ENCODE measurements around the gene TBC1D22A. TPM values are rescaled to one million over a fixed set of nuclear protein-coding genes. Genes with fewer than 3 reads are reported as not detected.
"Not testable (repeated sequence)": the region's sequence is repeated elsewhere in the genome, so short reads cannot be mapped to it uniquely, and the experiment has no call there.

The TBC1D22A gene
- polyA plus RNA-seq, 2 donors, result 15.1 to 17.4 TPM

GRCh38 chr22:47048123-47049077 lies 285.9 kb downstream of the TBC1D22A start:
- Histone ChIP-seq H3K9me3 (ENCODE audit: control insufficient read depth in 2 of 2, insufficient read depth in 1 of 2, low read depth in 1 of 2, low read length in 1 of 2) (no peaks in the 10 kb centered on the region), H3K4me3 (ENCODE audit: low read depth in 1 of 2, low read length in 2 of 2) (no peak overlapping the region), H3K36me3 (ENCODE audit: control insufficient read depth in 2 of 2, insufficient read depth in 2 of 2, low read length in 1 of 2) (no peaks in the 10 kb centered on the region), H3K27ac (ENCODE audit: low read depth in 2 of 2, low read length in 1 of 2) (no peak overlapping the region), H3K27me3 (ENCODE audit: control insufficient read depth in 1 of 2, insufficient read depth in 2 of 2, low read length in 2 of 2) (no peaks in the 10 kb centered on the region), H3K4me1 (ENCODE audit: control insufficient read depth in 2 of 2, insufficient read depth in 2 of 2, low read length in 1 of 2) (peaks cover 0 to 27% of the 10 kb centered on the region in 2 donors)
- 80 to 83% methylated on average over 19 to 20 of the region's 20 CpGs for WGBS, 2 donors

DNA sequence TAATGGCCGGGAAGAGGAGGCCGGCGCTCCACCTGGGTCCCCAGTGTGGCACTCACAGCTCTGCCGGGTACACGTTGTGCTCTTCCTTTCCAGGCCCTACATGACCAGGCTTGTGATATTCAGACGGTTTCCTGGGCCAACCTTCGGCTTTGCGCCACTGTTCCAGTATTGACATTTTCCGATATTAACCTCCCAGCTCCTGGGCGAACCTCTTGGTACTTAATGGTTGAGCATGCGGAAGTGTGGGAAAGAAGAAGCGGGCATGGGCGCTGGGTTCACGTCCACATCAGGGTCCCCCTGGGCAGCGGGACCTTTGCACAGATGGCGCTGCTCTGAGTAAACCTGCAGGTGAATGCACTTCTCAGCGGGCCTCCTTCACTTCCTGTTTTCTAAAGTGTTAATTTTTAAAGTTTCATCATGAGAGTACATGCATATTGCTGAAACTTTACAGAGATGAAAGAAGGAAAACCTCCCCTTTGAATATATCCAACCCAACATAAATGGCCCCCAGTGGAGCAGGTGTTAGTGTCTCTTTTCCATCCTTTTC lies 286.7 kb downstream of the TBC1D22A start:
- no peaks in the 10 kb centered on the region for H3K36me3 ChIP-seq (ENCODE audit: control insufficient read depth in 2 of 2, insufficient read depth in 2 of 2, low read length in 1 of 2)
- no peaks in the 10 kb centered on the region for H3K27me3 ChIP-seq (ENCODE audit: control insufficient read depth in 1 of 2, insufficient read depth in 2 of 2, low read length in 2 of 2)
- peaks cover 0 to 19% of the 10 kb centered on the region in 2 donors for H3K4me1 ChIP-seq (ENCODE audit: control insufficient read depth in 2 of 2, insufficient read depth in 2 of 2, low read length in 1 of 2)
- H3K9me3 ChIP-seq (ENCODE audit: control insufficient read depth in 2 of 2, insufficient read depth in 1 of 2, low read depth in 1 of 2, low read length in 1 of 2), result no peaks in the 10 kb centered on the region
- WGBS, 2 donors, result 80 to 86% methylated on average over 17 of the region's 17 CpGs
- H3K4me3 ChIP-seq (ENCODE audit: low read depth in 1 of 2, low read length in 2 of 2), result no peak overlapping the region
- H3K27ac ChIP-seq (ENCODE audit: low read depth in 2 of 2, low read length in 1 of 2), result no peak overlapping the region

GRCh38 chr22:47049736-47050400 lies 287.4 kb downstream of the TBC1D22A start:
- 94 to 95% methylated on average over 17 of the region's 17 CpGs for WGBS, 2 donors
- H3K27ac ChIP-seq (ENCODE audit: low read depth in 2 of 2, low read length in 1 of 2); H3K27me3 ChIP-seq (ENCODE audit: control insufficient read depth in 1 of 2, insufficient read depth in 2 of 2, low read length in 2 of 2): not testable (repeated sequence)

DNA sequence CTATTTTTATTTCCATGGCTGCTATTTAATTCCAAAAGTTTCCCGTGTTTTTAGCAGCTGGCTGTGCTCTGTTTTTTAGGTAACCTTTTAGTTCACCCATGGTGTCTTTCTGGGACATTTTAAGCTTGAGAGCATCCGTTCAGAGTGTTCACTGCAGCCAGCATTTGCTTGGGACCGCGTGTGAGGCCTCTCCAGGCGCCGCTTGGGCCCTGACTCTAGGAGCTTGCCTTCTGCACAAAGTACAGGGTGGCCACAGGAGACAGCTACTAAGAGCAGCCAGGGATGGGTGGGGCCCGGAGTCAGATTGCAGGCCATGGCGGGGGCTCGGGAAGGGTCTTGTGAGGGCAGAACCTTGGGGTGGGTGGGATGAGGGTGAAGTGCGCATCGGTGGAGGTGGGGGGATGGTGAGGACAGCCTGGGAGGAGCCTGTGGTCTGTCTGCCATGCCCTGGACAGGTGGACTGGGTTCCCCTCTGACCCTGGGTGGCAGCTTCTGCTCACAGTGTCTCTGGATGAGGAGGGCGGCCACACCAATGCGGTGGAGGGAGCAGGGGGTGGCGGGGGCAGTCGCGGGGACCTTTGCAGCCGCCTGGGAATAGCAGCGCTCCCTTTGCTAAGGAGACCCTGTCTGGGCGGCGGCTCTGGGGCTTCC lies 288.1 kb downstream of the TBC1D22A start:
- H3K4me1 ChIP-seq (ENCODE audit: control insufficient read depth in 2 of 2, insufficient read depth in 2 of 2, low read length in 1 of 2), result peaks cover 0 to 17% of the 10 kb centered on the region in 2 donors
- H3K27ac ChIP-seq (ENCODE audit: low read depth in 2 of 2, low read length in 1 of 2), result no peak overlapping the region
- peaks cover 0 to 2% of the 10 kb centered on the region in 2 donors for H3K36me3 ChIP-seq (ENCODE audit: control insufficient read depth in 2 of 2, insufficient read depth in 2 of 2, low read length in 1 of 2)
- H3K9me3 ChIP-seq (ENCODE audit: control insufficient read depth in 2 of 2, insufficient read depth in 1 of 2, low read depth in 1 of 2, low read length in 1 of 2), result no peaks in the 10 kb centered on the region
- no peak overlapping the region for H3K4me3 ChIP-seq (ENCODE audit: low read depth in 1 of 2, low read length in 2 of 2)
- 87 to 91% methylated on average over 20 of the region's 20 CpGs for WGBS, 2 donors
- no peaks in the 10 kb centered on the region for H3K27me3 ChIP-seq (ENCODE audit: control insufficient read depth in 1 of 2, insufficient read depth in 2 of 2, low read length in 2 of 2)

More at GRCh38 chr22:47049736-47050400, 287.4 kb downstream of the TBC1D22A start:
- H3K4me3 ChIP-seq (ENCODE audit: low read depth in 1 of 2, low read length in 2 of 2); H3K9me3 ChIP-seq (ENCODE audit: control insufficient read depth in 2 of 2, insufficient read depth in 1 of 2, low read depth in 1 of 2, low read length in 1 of 2); H3K36me3 ChIP-seq (ENCODE audit: control insufficient read depth in 2 of 2, insufficient read depth in 2 of 2, low read length in 1 of 2): not testable (repeated sequence)
- H3K4me1 ChIP-seq (ENCODE audit: control insufficient read depth in 2 of 2, insufficient read depth in 2 of 2, low read length in 1 of 2), result peaks cover 0 to 17% of the 10 kb centered on the region in 2 donors

DNA sequence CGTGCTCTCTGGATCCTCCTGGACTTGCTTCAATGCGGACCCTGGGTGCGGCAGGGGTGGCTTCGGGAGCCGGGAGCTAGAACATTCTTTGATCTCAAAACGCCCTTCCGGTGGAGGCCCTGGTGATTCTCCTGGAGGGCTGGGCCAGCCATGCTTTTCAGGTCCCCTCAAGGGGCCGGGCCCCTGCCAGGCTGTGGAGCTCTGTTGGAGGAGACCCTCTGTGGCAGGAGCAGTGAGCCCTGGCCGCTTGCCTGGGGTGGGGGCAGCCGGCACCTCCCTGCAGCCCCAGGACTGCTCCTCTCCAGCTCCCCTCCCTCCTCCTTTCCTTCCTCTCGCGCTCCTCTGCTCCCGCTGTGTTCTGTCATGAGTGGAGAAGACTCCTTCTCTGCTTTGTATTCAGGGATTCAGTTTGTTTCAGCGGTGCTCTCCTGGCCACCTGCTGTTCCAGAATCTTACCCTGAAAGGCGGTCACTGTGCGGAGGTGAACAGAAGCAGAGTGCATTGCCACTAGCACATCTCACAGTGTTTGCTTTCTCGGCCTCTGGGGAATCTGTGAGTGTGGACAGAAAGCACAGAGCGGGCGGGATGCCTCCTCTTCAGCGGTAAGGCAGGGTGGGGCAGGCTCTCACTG lies 289.1 kb downstream of the TBC1D22A start:
- 85 to 89% methylated on average over 19 to 20 of the region's 20 CpGs for WGBS, 2 donors
- H3K4me1 ChIP-seq (ENCODE audit: control insufficient read depth in 2 of 2, insufficient read depth in 2 of 2, low read length in 1 of 2), result peaks cover 0 to 8% of the 10 kb centered on the region in 2 donors
- no peaks in the 10 kb centered on the region for H3K27me3 ChIP-seq (ENCODE audit: control insufficient read depth in 1 of 2, insufficient read depth in 2 of 2, low read length in 2 of 2)
- H3K9me3 ChIP-seq (ENCODE audit: control insufficient read depth in 2 of 2, insufficient read depth in 1 of 2, low read depth in 1 of 2, low read length in 1 of 2), result no peaks in the 10 kb centered on the region
- H3K36me3 ChIP-seq (ENCODE audit: control insufficient read depth in 2 of 2, insufficient read depth in 2 of 2, low read length in 1 of 2), result peaks cover 0 to 2% of the 10 kb centered on the region in 2 donors
- no peak overlapping the region for H3K4me3 ChIP-seq (ENCODE audit: low read depth in 1 of 2, low read length in 2 of 2)
- H3K27ac ChIP-seq (ENCODE audit: low read depth in 2 of 2, low read length in 1 of 2), result no peak overlapping the region

- 92 to 95% methylated on average over 19 of the region's 19 CpGs for WGBS, 2 donors
- Histone ChIP-seq H3K36me3 (ENCODE audit: control insufficient read depth in 2 of 2, insufficient read depth in 2 of 2, low read length in 1 of 2) (peaks cover 0 to 5% of the 10 kb centered on the region in 2 donors), H3K27ac (ENCODE audit: low read depth in 2 of 2, low read length in 1 of 2) (no peak overlapping the region), H3K4me3 (ENCODE audit: low read depth in 1 of 2, low read length in 2 of 2) (no peak overlapping the region), H3K9me3 (ENCODE audit: control insufficient read depth in 2 of 2, insufficient read depth in 1 of 2, low read depth in 1 of 2, low read length in 1 of 2) (no peaks in the 10 kb centered on the region), H3K27me3 (ENCODE audit: control insufficient read depth in 1 of 2, insufficient read depth in 2 of 2, low read length in 2 of 2) (no peaks in the 10 kb centered on the region), H3K4me1 (ENCODE audit: control insufficient read depth in 2 of 2, insufficient read depth in 2 of 2, low read length in 1 of 2) (peaks cover 0 to 5% of the 10 kb centered on the region in 2 donors)
These were observed 290.0 kb downstream of the TBC1D22A start for GRCh38 chr22:47052236-47053012.

GRCh38 chr22:47053013-47053725 lies 290.7 kb downstream of the TBC1D22A start:
- no peaks in the 10 kb centered on the region for H3K9me3 ChIP-seq (ENCODE audit: control insufficient read depth in 2 of 2, insufficient read depth in 1 of 2, low read depth in 1 of 2, low read length in 1 of 2)
- H3K4me3 ChIP-seq (ENCODE audit: low read depth in 1 of 2, low read length in 2 of 2), result no peak overlapping the region
- no peaks in the 10 kb centered on the region for H3K27me3 ChIP-seq (ENCODE audit: control insufficient read depth in 1 of 2, insufficient read depth in 2 of 2, low read length in 2 of 2)
- H3K4me1 ChIP-seq (ENCODE audit: control insufficient read depth in 2 of 2, insufficient read depth in 2 of 2, low read length in 1 of 2), result peaks cover 0 to 2% of the 10 kb centered on the region in 2 donors
- WGBS, 2 donors, result 85 to 87% methylated on average over 14 of the region's 14 CpGs
- no peak overlapping the region for H3K27ac ChIP-seq (ENCODE audit: low read depth in 2 of 2, low read length in 1 of 2)
- H3K36me3 ChIP-seq (ENCODE audit: control insufficient read depth in 2 of 2, insufficient read depth in 2 of 2, low read length in 1 of 2), result peaks cover 0 to 5% of the 10 kb centered on the region in 2 donors

DNA sequence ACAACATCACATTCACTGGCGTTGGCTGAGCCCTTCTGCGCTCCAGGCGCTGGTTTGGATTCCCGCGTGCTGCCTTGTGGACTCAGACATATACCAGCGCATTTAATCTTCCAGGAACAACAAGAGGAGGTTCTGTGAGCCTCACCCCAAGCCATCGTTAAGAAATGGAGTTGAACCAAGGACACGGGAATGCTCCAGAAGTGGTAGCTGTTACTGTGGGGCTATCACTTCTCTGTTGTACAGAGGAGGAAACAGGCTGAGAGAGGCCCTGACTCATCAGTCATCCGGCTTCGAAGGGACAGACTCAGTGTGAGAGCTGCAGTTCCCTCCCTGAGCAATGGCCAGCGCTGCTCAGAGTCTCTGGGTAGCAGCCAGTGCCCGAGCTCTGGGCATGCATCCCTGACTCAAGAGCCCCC lies 291.3 kb downstream of the TBC1D22A start:
- Histone ChIP-seq H3K4me3 (ENCODE audit: low read depth in 1 of 2, low read length in 2 of 2) (no peak overlapping the region), H3K36me3 (ENCODE audit: control insufficient read depth in 2 of 2, insufficient read depth in 2 of 2, low read length in 1 of 2) (peaks cover 0 to 5% of the 10 kb centered on the region in 2 donors), H3K4me1 (ENCODE audit: control insufficient read depth in 2 of 2, insufficient read depth in 2 of 2, low read length in 1 of 2) (peaks cover 0 to 2% of the 10 kb centered on the region in 2 donors), H3K9me3 (ENCODE audit: control insufficient read depth in 2 of 2, insufficient read depth in 1 of 2, low read depth in 1 of 2, low read length in 1 of 2) (no peaks in the 10 kb centered on the region), H3K27me3 (ENCODE audit: control insufficient read depth in 1 of 2, insufficient read depth in 2 of 2, low read length in 2 of 2) (no peaks in the 10 kb centered on the region), H3K27ac (ENCODE audit: low read depth in 2 of 2, low read length in 1 of 2) (no peak overlapping the region)
- 84 to 87% methylated on average over 12 of the region's 12 CpGs for WGBS, 2 donors
